ENCODE data around the gene RFTN2.
"Not testable (repeated sequence)": the region's sequence is repeated elsewhere in the genome, so short reads cannot be mapped to it uniquely, and the experiment has no call there.

Gene RFTN2

GRCh38 chr2:197674591-197674990 is 796 bp downstream of the RFTN2 start:
- DNase-seq, result no peak

- no peak for DNase-seq
Observed at GRCh38 chr2:197674060-197674459, 1.3 kb downstream of the RFTN2 start.

- DNase-seq, result no peak
Observed at GRCh38 chr2:197673606-197674005, 1.8 kb downstream of the RFTN2 start.

- no peak for DNase-seq
Observed at GRCh38 chr2:197673106-197673505, 2.3 kb downstream of the RFTN2 start.

GRCh38 chr2:197672371-197672893 is 3.0 kb downstream of the RFTN2 start:
- DNase-seq, result no peak

GRCh38 chr2:197669077-197669476 is 6.3 kb downstream of the RFTN2 start:
- no peak for DNase-seq

- DNase-seq, result no peak
Observed at GRCh38 chr2:197668296-197668695, 7.1 kb downstream of the RFTN2 start.

GRCh38 chr2:197666277-197666676 is 9.1 kb downstream of the RFTN2 start:
- no peak for DNase-seq

GRCh38 chr2:197661626-197662025 is 13.8 kb downstream of the RFTN2 start:
- DNase-seq, result no peak

GRCh38 chr2:197657562-197657961 is 17.8 kb downstream of the RFTN2 start:
- DNase-seq, result no peak

GRCh38 chr2:197647961-197648690 is 27.3 kb downstream of the RFTN2 start:
- no peak for DNase-seq

- DNase-seq, result no peak
Observed at GRCh38 chr2:197641666-197642065, 33.7 kb downstream of the RFTN2 start.

GRCh38 chr2:197640571-197641122 is 34.7 kb downstream of the RFTN2 start:
- not testable (repeated sequence) for DNase-seq

- DNase-seq, result no peak
Observed at GRCh38 chr2:197633109-197633657, 42.2 kb downstream of the RFTN2 start.

GRCh38 chr2:197628043-197628500 is 47.3 kb downstream of the RFTN2 start:
- DNase-seq, result no peak

- no peak for DNase-seq
Observed at GRCh38 chr2:197626965-197627625, 48.3 kb downstream of the RFTN2 start.

GRCh38 chr2:197620133-197620532 is 55.3 kb downstream of the RFTN2 start:
- DNase-seq, result no peak

GRCh38 chr2:197615016-197615652 is 60.3 kb downstream of the RFTN2 start:
- DNase-seq, result no peak

GRCh38 chr2:197614532-197614931 is 60.9 kb downstream of the RFTN2 start:
- DNase-seq, result no peak

- no peak for DNase-seq
Observed at GRCh38 chr2:197613509-197613987, 61.8 kb downstream of the RFTN2 start.

GRCh38 chr2:197606180-197606579 is 69.2 kb downstream of the RFTN2 start:
- no peak for DNase-seq

GRCh38 chr2:197604117-197604860 is 71.1 kb downstream of the RFTN2 start:
- no peak for DNase-seq

Data from central memory CD4-positive, alpha-beta T cell (primary cell).